ENCODE results near the gene STX5.

GRCh38 chr11:62846177-62846576, 14.3 kb upstream of the STX5 start:
- no peak for TF ChIP-seq CTCF (IDR thresholded peaks at IDR 0.05)
- TF ChIP-seq EZH2phosphoT487 (IDR thresholded peaks at IDR 0.05): no peak
